ENCODE data around the gene GIMD1.

Gene GIMD1

DNA sequence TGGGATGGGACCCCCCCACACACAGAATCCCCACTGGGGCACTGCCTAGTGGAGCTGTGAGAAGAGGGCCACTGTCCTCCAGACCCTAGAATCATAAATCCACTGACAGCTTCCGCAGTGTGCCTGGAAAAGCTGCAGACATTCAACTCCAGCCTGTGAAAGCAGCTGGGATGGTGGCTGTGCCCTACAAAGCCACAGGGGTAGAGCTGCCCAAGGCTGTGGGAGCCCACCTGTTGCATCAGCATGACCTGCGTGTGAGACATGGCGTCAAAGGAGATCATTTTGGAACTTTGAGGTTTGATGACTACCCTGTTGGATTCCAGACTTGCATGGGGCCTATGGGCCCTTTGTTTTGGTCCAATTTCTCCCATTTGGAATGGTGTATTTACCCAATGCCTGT is 29.9 kb downstream of the GIMD1 start:
- no peaks in the 10 kb centered on the region for H3K4me1 ChIP-seq (ENCODE audit: insufficient read depth, insufficient read length)
- H3K27me3 ChIP-seq (ENCODE audit: insufficient read depth, insufficient read length), result no peaks in the 10 kb centered on the region
- TF ChIP-seq ZNF274 (IDR thresholded peaks at IDR 0.05; ENCODE audit: low read depth, low read length) (no peak), YY1 (IDR thresholded peaks at IDR 0.05; ENCODE audit: insufficient read depth, insufficient read length) (no peak), SUZ12 (IDR thresholded peaks at IDR 0.05; ENCODE audit: extremely low read depth, insufficient read depth, insufficient read length) (no peak)
- no peak for DNase-seq (ENCODE audit: low read depth, low spot score)
- H3K9ac ChIP-seq (ENCODE audit: insufficient read length, low read depth), result no peak overlapping the region
- peaks cover 42% of the 10 kb centered on the region for H3K36me3 ChIP-seq (ENCODE audit: insufficient read depth, insufficient read length, low read length)
- no peak overlapping the region for H3K4me3 ChIP-seq (ENCODE audit: insufficient read length, low read depth)
- H3K9me3 ChIP-seq (ENCODE audit: insufficient read depth, low read length), result peaks cover 12% of the 10 kb centered on the region; the same call in 1 of the 2 replicates

DNA sequence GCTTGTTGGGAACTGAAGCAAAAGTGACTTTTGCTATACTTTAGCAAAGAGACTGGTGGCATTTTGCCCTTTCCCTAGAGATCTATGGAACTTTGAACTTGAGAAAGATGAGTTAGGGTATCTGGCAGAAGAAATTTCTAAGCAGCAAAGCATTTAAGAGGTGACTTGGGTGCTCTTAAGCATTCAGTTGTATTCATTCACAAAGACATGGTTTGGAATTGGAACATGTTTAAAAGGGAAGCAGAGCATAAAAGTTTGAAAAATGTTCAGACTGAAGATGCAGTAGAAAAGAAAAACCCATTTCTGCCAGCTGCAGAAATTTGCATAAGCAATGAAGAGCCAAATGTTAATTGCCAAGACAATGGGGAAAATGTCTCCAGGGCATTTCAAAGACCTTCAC is 30.7 kb downstream of the GIMD1 start:
- Histone ChIP-seq H3K4me1 (ENCODE audit: insufficient read depth, insufficient read length) (no peaks in the 10 kb centered on the region), H3K36me3 (ENCODE audit: insufficient read depth, insufficient read length, low read length) (peaks cover 48% of the 10 kb centered on the region)
- no peak for TF ChIP-seq YY1 (IDR thresholded peaks at IDR 0.05; ENCODE audit: insufficient read depth, insufficient read length)
- no peak for TF ChIP-seq ZNF274 (IDR thresholded peaks at IDR 0.05; ENCODE audit: low read depth, low read length)
- TF ChIP-seq SUZ12 (IDR thresholded peaks at IDR 0.05; ENCODE audit: extremely low read depth, insufficient read depth, insufficient read length), result no peak

DNA sequence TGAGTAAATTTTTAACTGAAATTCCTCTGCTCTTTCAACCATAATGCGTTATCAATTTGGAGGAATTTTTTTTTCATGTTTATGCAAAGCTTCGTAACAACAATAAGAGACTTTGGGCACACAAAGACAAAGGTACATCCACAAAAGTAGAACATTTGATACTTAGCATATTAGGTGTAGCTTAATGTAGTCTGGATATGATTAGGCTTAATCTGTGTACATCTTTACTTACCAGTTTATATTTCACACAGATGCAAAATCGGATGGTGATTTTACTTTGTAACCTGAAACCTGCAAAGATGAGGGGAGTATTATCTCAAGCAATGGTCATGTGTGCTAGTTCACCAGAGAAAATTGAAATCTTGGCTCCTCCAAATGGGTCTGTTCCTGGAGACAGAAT is 32.0 kb downstream of the GIMD1 start:
- peaks cover 12% of the 10 kb centered on the region; the same call in 1 of the 2 replicates for H3K9me3 ChIP-seq (ENCODE audit: insufficient read depth, low read length)
- H3K4me3 ChIP-seq (ENCODE audit: insufficient read length, low read depth), result no peak overlapping the region
- peaks cover 59% of the 10 kb centered on the region for H3K36me3 ChIP-seq (ENCODE audit: insufficient read depth, insufficient read length, low read length)
- H3K27me3 ChIP-seq (ENCODE audit: insufficient read depth, insufficient read length), result no peaks in the 10 kb centered on the region
- no peak for DNase-seq (ENCODE audit: low read depth, low spot score)
- no peaks in the 10 kb centered on the region for H3K4me1 ChIP-seq (ENCODE audit: insufficient read depth, insufficient read length)
- TF ChIP-seq ZNF274 (IDR thresholded peaks at IDR 0.05; ENCODE audit: low read depth, low read length), result no peak
- TF ChIP-seq YY1 (IDR thresholded peaks at IDR 0.05; ENCODE audit: insufficient read depth, insufficient read length), result no peak
- TF ChIP-seq SUZ12 (IDR thresholded peaks at IDR 0.05; ENCODE audit: extremely low read depth, insufficient read depth, insufficient read length), result no peak
- H3K9ac ChIP-seq (ENCODE audit: insufficient read length, low read depth), result no peak overlapping the region

More for the DNA sequence above, 30.7 kb downstream of the GIMD1 start:
- H3K9me3 ChIP-seq (ENCODE audit: insufficient read depth, low read length), result peaks cover 12% of the 10 kb centered on the region; the same call in 1 of the 2 replicates
- H3K9ac ChIP-seq (ENCODE audit: insufficient read length, low read depth), result no peak overlapping the region
- no peak overlapping the region for H3K4me3 ChIP-seq (ENCODE audit: insufficient read length, low read depth)
- DNase-seq (ENCODE audit: low read depth, low spot score), result no peak
- no peaks in the 10 kb centered on the region for H3K27me3 ChIP-seq (ENCODE audit: insufficient read depth, insufficient read length)

DNA sequence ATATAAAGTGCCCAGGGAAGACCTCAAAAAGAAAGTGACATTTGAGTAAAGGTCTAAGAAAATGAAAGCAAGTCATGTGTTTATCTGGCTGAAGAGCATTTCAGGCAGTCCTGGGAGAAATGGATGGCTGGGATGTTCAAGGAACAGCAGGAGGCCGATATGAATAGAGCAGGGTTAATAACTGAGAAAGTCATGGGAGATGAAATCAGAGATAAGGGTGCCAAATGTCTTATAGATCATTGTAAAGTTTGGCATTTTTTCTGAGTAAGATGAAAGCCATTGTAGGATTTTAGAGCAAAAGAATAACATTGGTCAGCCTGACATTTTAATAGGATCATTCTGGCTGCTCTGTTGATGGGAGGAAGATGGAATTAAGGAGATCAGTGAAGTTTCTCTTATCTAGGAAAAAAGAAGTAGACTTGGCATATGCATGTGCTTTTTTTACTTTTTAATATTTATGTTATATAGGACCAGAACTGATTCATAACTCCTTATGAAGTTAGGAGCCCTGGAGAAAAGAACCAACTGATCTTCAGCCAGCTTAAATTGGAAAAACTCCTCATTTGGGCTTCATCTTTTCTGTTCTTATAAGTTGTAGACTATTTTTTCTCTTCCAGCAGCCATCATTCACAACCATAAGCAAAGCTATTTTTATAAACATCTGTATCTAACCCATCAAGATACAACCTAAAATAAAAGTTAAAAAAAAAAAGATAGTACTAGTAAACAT is 33.7 kb downstream of the GIMD1 start:
- Histone ChIP-seq H3K36me3 (ENCODE audit: insufficient read depth, insufficient read length, low read length) (peaks cover 74% of the 10 kb centered on the region), H3K4me3 (ENCODE audit: insufficient read length, low read depth) (no peak overlapping the region), H3K4me1 (ENCODE audit: insufficient read depth, insufficient read length) (no peaks in the 10 kb centered on the region), H3K9me3 (ENCODE audit: insufficient read depth, low read length) (peaks cover 12% of the 10 kb centered on the region; the same call in 1 of the 2 replicates), H3K9ac (ENCODE audit: insufficient read length, low read depth) (no peak overlapping the region), H3K27me3 (ENCODE audit: insufficient read depth, insufficient read length) (no peaks in the 10 kb centered on the region)
- no peak for DNase-seq (ENCODE audit: low read depth, low spot score)
- no peak for TF ChIP-seq YY1 (IDR thresholded peaks at IDR 0.05; ENCODE audit: insufficient read depth, insufficient read length)
- no peak for TF ChIP-seq ZNF274 (IDR thresholded peaks at IDR 0.05; ENCODE audit: low read depth, low read length)
- no peak for TF ChIP-seq SUZ12 (IDR thresholded peaks at IDR 0.05; ENCODE audit: extremely low read depth, insufficient read depth, insufficient read length)

DNA sequence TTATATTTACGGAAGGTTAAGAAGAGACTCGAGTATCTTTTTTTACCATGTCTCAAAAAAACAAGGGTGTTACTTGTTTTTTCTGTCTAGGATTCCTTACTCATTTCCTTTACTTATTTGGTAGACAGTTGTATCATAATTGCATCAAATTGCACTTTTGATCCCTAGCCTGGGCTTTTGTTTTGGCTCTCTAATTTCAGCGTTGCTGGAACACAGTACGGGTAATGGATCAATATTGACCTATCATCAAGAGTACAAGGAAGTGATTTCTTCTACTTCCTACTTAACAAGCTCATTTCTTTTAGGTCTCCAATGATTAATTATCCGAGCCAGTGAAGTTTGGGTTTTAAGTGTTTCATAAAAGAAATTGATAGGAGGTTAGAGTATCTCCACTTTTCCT is 35.4 kb downstream of the GIMD1 start:
- no peaks in the 10 kb centered on the region for H3K4me1 ChIP-seq (ENCODE audit: insufficient read depth, insufficient read length)
- DNase-seq (ENCODE audit: low read depth, low spot score), result no peak
- TF ChIP-seq YY1 (IDR thresholded peaks at IDR 0.05; ENCODE audit: insufficient read depth, insufficient read length), result no peak
- TF ChIP-seq ZNF274 (IDR thresholded peaks at IDR 0.05; ENCODE audit: low read depth, low read length), result no peak
- TF ChIP-seq SUZ12 (IDR thresholded peaks at IDR 0.05; ENCODE audit: extremely low read depth, insufficient read depth, insufficient read length), result no peak
- H3K27me3 ChIP-seq (ENCODE audit: insufficient read depth, insufficient read length), result no peaks in the 10 kb centered on the region
- peaks cover 75% of the 10 kb centered on the region for H3K36me3 ChIP-seq (ENCODE audit: insufficient read depth, insufficient read length, low read length)
- H3K9ac ChIP-seq (ENCODE audit: insufficient read length, low read depth), result no peak overlapping the region
- no peak overlapping the region for H3K4me3 ChIP-seq (ENCODE audit: insufficient read length, low read depth)
- H3K9me3 ChIP-seq (ENCODE audit: insufficient read depth, low read length), result peaks cover 8% of the 10 kb centered on the region; the same call in 1 of the 2 replicates

DNA sequence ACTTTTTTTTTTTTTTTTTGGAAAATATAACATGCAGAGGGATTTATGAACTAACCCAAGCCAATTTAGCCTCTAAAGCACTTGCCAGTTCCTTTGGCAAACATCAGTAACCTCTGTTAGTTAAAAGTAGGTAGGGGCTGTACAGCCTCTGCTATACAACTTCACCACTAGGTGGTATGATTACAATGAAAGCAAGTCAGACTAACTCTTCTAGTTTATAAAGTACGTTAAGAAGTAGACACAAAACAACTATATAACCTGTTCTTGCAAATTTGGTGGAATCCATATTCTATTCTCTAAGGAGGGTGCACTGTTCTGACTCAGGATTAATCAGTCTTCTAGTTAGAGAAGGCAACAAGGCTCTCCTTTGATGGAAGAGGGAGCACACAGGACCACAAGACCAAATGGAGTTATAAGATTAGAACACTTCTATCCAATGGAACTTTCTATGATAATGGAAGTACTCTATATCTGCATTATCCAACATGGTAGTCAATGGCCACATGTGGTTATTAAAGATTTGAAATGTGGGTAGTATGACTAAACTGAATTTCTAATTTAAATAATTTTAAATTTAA is 39.4 kb downstream of the GIMD1 start:
- Histone ChIP-seq H3K36me3 (ENCODE audit: insufficient read depth, insufficient read length, low read length) (peaks cover 67% of the 10 kb centered on the region), H3K4me3 (ENCODE audit: insufficient read length, low read depth) (no peak overlapping the region), H3K4me1 (ENCODE audit: insufficient read depth, insufficient read length) (no peaks in the 10 kb centered on the region), H3K9ac (ENCODE audit: insufficient read length, low read depth) (no peak overlapping the region), H3K9me3 (ENCODE audit: insufficient read depth, low read length) (no peaks in the 10 kb centered on the region), H3K27me3 (ENCODE audit: insufficient read depth, insufficient read length) (no peaks in the 10 kb centered on the region)
- no peak for TF ChIP-seq SUZ12 (IDR thresholded peaks at IDR 0.05; ENCODE audit: extremely low read depth, insufficient read depth, insufficient read length)
- no peak for TF ChIP-seq YY1 (IDR thresholded peaks at IDR 0.05; ENCODE audit: insufficient read depth, insufficient read length)
- TF ChIP-seq ZNF274 (IDR thresholded peaks at IDR 0.05; ENCODE audit: low read depth, low read length), result no peak
- no peak for DNase-seq (ENCODE audit: low read depth, low spot score)

DNA sequence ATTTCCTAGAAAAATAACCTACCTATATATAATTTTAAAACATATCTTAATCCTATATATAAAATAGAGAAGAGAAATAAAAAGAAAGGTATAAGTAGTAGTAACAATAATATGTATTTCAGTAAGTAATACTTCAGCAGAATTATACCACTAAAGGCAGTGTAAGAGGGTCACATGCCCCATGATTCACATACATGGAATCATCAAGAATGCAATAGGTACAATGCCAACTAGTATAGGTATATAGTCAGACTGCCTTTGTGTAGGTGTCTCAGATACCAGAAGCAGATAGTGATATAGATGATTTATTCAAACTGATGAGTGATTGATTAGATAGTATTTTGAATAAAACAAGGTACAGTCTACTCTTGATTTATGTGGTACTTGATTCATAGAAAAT is 42.8 kb downstream of the GIMD1 start:
- 0 out of 2 replicates have a peak, but pooled peaks cover under 1% of the 10 kb centered on the region for H3K9me3 ChIP-seq (ENCODE audit: insufficient read depth, low read length)
- H3K36me3 ChIP-seq (ENCODE audit: insufficient read depth, insufficient read length, low read length), result peaks cover 40% of the 10 kb centered on the region

More for the DNA sequence above, 42.8 kb downstream of the GIMD1 start:
- no peaks in the 10 kb centered on the region for H3K27me3 ChIP-seq (ENCODE audit: insufficient read depth, insufficient read length)
- TF ChIP-seq SUZ12 (IDR thresholded peaks at IDR 0.05; ENCODE audit: extremely low read depth, insufficient read depth, insufficient read length) (no peak), YY1 (IDR thresholded peaks at IDR 0.05; ENCODE audit: insufficient read depth, insufficient read length) (no peak), ZNF274 (IDR thresholded peaks at IDR 0.05; ENCODE audit: low read depth, low read length) (no peak)
- H3K4me3 ChIP-seq (ENCODE audit: insufficient read length, low read depth), result no peak overlapping the region
- H3K4me1 ChIP-seq (ENCODE audit: insufficient read depth, insufficient read length), result no peaks in the 10 kb centered on the region
- DNase-seq (ENCODE audit: low read depth, low spot score), result no peak
- H3K9ac ChIP-seq (ENCODE audit: insufficient read length, low read depth), result no peak overlapping the region

Measured in NT2/D1 (cell line).